GM21528 (cell line): Measurements from ENCODE around the gene PRSS36.
A peak's percentile ranks its signal among the peaks of the same experiment; 100 is the strongest.
"Not testable (repeated sequence)": the region's sequence is repeated elsewhere in the genome, so short reads cannot be mapped to it uniquely, and the experiment has no call there.

ENCODE experiments used
- ATAC-seq: cut with Tn5 transposase; IDR thresholded peaks from one replicate; pipeline ENCODE4 v1.9.1; 2021; ENCODE audit warnings: mild to moderate bottlenecking, moderate library complexity; ENCODE audit not compliant: unreplicated experiment, low FRiP score

PRSS36 gene

DNA sequence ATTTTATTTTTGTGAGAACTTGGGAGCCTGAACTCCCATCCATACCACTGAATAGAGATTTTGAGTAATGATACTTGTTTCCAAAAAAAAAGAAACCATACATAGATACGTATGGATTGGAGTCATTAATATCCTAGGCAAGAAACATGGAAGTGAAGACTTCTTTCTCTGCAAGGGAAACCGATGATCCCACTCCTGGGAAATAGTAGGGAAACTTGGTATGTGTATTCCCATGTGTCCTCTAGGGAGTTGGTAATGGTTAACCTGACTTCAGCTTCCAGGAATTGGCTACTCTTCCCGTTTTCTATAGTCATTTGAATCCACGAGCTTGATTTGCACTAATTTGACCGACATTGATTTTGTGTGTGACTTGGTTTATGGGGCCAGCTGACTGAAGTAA is 35.5 kb upstream of the PRSS36 start:
- ATAC-seq, result no peak

DNA sequence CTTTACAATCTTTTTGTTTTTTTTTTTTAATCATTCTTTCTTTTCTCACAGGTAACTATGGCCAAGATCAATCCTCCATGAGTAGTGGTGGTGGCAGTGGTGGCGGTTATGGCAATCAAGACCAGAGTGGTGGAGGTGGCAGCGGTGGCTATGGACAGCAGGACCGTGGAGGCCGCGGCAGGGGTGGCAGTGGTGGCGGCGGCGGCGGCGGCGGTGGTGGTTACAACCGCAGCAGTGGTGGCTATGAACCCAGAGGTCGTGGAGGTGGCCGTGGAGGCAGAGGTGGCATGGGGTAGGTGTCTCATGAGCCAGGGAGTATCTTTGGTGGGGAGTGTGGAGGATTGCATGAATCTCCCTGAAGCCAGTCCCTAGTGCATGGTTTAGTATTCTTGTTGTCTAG is 35.0 kb upstream of the PRSS36 start:
- ATAC-seq, result no peak

DNA sequence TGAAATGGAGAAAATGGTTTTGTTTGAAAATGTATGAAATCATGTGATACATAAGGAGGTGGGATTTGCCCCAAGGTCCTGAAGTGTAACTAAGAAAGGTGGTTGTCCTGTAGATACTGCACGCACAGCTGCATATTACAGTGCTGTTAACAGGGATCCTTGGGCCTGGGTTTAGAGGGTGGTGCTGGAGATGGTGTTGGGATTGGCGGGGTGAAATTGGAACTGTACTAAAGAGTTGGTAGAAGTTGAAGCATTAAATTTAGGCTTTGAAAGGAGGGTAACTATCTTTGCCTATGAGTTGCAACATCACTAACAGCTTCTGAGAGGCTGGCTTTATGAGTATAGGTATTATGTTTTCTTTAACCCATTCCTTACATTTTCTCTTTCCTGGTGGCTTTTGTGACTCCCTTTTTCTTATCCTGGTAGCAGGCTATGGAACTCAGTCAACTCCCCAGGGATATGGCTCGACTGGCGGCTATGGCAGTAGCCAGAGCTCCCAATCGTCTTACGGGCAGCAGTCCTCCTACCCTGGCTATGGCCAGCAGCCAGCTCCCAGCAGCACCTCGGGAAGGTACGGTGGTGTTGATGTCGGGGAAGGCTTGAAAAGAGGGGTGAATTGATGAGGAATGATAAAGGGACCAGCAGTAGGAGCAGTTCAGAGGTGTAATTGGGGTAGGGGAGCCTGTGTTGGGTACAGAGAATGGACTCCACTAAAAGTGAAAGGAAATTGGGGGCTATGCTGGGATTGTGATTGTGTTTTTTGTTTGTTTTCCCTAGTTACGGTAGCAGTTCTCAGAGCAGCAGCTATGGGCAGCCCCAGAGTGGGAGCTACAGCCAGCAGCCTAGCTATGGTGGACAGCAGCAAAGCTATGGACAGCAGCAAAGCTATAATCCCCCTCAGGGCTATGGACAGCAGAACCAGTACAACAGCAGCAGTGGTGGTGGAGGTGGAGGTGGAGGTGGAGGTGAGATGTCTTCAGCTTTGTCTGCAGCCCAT is 33.9 kb upstream of the PRSS36 start:
- ATAC-seq, result no peak

DNA sequence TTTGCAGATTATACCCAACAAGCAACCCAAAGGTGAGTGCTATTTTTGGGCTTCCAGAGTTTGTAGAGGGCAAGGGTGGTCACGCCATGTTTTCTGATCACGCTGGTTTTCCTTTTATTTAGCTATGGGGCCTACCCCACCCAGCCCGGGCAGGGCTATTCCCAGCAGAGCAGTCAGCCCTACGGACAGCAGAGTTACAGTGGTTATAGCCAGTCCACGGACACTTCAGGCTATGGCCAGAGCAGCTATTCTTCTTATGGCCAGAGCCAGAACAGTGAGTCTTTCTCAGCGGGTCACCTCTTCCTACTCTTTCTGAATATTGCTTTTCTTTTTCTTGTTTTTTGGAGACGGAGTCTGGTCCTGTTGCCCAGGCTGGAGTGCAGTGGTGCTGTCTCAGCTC is 32.5 kb upstream of the PRSS36 start:
- ATAC-seq, result no peak

DNA sequence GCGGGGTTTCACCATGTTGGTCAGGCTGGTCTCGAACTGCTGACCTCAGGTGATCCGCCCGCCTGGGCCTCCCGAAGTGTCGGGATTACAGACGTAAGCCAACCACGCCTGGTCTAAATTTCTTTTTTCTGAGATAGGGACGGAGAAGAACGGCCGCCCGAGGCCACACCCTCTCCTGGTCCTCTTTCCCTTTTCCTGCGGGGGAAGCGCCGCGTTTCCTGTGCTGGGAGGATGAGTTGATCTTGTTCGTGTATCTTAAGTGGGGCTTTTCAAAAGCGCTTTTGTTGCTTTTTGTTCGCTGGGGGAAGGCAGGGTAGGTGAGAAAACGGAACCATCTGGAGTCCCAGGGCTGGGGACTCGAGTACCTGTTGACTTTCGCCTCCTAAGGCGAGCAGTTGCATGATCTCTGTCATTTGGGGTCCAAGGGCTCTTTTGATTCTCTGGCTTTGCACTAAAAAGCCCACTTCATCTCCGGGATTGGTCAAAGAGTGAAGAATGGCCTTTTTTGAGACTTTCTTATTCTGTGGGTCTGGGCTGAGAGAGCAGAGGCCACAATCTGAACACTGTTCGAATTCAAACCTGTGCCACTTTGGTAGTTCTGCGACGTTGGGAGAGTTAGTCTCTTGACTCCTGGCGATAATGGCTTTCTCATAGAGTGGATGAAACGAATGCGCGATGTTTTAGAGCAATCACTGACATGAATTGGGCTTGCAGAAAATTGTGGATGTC is 31.4 kb upstream of the PRSS36 start:
- ATAC-seq, result no peak

DNA sequence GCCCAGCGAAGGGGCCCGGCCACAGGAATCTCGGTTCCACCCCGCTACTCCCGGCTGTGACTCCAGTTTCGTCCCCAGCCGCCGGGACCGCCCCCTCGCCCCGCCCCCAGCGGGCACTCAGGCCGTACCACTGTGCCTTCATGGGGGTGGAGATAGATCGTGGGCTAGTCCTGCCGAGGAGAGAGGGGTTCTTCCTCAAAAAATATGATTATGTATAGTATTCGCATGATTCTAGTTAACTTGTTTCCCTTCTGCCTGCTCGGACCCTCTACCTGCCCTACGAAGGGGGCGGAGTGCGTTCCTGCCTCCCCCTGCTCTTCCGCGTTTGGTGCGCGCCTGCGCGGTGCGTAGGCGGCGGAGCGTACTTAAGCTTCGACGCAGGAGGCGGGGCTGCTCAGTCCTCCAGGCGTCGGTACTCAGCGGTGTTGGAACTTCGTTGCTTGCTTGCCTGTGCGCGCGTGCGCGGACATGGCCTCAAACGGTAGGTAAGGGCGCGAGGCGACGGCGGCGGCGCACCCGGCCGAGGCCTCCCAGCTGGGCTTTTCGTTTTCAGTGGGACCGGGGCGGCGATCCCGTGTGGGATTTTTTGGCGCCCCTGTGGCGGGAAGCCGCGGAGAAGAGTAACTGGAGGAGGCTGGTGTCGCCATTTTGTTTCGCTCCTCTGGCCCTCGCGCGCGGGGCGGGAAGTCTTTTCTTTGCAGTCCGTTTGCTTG is 30.0 kb upstream of the PRSS36 start, which contains the start of gene FUS:
Gene FUS, plus strand, starts transcription at position 393 of the 713 bp plus-strand sequence. Its CDS starts 76 bp downstream, at position 469.
- ATAC-seq, result peak; percentile 58

DNA sequence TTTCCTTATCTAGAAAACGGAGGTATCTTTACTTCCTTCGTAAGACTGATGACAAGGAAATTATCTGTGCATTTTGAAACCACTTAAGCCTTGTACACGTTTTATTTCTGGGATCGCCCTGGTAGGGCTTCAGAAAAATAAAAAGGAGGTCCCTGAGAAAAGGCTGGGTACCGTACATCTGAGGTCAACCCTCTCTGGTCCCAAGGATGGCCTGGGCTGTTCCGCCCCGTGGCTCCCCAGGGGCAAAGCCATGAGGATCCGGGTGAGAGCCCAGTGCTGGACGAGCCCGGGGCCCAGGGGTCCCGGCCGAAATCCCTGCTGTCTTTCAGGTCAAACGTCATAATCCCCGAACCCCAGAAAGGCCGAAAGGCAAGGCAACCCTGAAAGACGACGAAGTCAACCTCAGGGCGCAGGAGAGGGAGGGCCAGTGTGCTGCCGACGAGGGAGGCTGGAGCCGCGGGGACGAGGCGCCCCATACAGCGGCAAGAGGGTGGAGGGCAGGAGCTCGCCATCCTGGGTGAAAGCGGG is 29.4 kb upstream of the PRSS36 start:
- ATAC-seq, result peak; percentile 3

DNA sequence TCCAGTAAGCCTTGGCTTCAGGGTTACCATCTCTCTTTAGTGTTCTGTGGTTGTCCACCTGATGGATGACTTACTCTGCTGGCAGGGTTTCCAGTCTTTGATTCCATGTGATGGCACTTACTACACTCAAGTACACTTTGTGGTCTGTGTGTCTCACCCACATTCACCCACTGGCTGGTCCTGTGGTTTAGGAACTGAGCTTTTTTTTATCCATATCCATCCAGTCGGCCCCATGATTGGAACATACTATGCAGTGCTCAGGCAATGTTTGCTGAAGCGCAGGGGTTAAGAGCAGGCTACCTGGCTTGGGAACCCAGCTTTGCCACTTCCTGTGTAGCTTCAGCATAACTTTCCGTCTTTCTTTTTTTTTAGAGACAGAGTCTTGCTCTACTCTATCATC is 27.3 kb upstream of the PRSS36 start:
- ATAC-seq, result no peak

DNA sequence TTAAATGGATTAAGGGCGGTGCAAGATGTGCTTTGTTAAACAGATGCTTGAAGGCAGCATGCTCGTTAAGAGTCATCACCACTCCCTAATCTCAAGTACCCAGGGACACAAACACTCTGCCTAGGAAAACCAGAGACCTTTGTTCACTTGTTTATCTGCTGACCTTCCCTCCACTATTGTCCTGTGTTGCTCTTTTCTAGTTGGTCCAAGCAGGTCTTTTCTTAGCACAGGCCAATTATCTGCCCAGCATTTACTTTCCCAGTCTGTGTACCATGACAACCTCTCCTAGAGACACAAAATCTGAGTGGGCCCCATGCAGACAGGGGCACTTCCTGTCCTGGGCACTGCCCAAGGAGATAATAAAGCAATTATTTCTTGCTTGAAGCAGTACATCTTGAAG is 20.2 kb upstream of the PRSS36 start:
- not testable (repeated sequence) for ATAC-seq

DNA sequence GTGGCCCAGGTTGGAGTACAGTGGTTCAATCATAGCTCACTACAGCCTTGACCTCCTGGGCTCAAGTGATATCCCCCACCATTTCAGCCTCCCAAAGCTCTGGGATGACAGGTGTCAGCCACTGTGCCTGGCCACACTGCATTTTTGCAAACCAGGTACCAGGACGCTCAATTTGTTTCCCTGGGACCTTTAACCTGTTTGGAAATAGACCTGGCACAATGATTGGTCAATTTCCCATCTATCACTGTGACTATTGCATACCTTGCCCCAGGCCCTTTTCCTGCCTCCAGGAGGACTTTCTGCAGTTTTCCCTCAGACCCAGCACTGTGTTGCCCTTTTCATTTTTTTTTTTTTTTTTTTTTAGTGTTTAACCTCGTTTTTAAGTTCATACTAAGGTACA is 19.0 kb upstream of the PRSS36 start:
- no peak for ATAC-seq

DNA sequence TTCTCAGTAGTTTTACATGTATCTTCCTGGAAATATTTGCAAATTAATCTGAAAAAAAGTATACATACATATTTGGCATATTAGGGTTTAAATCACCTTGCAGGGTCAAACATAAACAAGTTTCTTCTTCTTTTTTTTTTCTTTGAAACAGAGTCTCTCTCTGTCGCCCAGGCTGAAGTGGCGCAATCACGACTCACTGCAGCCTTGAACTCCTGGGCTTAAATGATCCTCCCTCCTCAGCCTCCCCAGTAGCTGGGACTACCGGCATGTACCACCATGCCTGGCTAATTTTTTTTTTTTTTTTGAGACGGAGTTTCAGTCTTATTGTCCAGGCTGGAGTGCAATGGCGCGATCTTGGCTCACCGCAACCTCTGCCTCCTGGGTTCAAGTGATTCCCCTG is 17.4 kb upstream of the PRSS36 start:
- no peak for ATAC-seq

DNA sequence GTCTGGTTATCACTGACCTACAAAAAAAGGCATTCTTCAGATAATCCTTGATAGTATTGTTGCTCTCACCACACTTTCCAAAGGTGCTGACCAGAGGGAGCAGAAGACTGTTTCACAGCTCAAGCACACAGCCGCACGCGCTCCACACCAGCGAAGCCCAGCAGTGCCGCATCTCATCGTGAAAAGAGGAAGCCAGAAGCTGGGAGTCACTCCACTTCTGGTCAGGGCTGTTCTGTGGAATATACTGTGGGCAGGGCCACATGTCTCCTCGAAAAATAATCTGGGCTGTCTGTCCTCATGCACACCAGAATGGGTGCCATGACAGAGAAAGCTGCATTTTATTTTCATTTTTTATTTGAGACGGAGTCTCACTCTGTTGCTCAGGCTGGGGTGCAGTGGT is 7.3 kb upstream of the PRSS36 start:
- no peak for ATAC-seq

DNA sequence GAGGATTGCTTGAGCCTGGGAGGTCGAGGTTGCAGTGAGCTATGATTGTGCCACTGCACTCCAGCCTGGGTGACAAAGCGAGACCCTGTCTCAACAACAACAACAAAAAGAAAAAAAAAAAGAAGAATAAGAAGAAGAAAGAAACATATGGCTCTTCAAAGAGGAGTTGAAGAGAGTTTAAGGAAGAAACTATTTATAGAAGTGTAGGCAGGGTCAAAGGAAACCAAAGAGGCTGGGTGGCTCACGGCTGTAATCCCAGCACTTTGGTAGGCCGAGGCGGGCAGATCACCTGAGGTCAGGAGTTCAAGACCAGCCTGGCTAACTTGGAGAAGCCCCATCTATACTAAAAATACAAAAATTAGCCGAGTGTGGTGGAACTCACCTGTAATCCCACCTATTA is 1.1 kb upstream of the PRSS36 start:
- ATAC-seq, result not testable (repeated sequence)

DNA sequence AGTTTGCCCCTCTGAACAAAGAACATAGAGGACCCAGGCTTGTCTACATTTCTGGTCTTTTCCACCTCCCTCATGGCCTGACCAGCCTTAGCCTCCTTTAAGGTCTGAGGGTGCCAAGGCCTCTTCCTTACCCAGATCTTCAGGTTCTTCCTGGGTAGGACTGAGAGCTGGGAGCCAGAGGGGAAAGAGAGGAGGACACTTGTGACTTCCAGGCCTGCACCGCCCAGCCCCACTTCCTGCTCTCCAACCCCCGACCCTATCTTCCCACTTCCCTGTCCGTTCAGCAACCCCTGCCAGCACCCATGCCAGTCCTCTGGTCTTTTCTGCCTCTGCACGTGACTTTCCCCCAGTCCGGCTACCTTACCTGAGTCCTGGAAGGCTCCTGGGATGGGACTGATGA is 534 bp downstream of the PRSS36 start:
- no peak for ATAC-seq

DNA sequence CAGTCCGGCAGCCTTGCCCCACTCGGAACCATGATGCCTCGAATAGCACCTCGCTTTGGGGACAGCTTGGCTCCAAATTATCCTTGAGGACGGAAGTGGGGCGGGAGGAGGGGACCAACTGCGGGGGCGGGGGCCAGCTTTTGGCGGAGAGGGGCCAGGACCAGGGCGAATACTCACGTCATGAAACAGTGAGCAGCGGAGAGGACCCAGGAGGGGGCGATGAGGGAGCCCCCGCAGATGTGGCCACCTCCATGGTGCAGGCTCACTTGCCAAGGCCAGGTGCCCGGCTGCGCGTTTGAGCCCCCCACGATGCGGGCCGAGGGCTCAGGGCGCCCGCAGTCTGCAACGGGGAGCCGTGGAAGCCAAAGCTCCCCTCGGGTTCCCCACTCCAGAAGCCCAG is 970 bp downstream of the PRSS36 start:
- no peak for ATAC-seq

DNA sequence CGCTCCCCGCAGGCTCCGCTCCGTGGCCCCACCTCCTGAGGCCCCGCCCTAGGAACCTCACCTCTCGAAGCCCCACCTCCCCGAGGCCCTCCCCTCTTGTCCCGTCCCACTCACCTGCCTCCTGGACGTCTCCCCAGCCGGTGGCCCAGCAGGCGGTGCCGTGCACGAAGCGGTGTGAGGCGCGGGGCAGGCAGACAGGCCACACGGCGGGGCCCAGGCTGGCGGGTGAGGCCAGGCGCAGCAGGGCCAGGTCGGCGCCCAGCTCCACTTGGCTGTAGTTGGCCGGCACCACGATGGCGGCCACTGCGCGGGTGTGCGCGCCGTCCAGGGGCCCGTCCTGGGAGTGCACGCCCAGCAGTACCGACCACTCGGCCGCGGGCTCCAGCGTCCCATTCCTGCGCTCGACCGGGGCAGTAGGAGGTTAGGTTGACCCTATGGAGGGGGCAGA is 1.6 kb downstream of the PRSS36 start:
- ATAC-seq, result no peak

DNA sequence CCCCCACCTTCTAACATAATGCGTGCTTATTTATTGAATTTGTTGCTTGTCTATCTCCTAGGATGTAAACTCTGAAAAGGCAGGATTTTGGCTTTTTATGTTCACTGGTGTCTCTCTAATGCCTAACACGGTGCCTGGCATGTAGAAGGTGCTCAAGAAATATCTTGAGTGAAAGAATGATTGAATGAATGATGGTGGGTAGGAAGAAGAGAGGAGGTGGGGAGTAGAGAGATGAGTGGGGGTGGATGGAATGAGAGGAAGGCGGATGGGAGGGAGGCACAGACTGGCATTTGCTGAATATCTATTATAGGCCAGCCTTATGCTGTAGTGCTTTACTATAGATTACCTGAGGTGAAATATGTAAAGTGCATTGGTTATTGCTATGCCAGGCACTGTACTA is 2.3 kb downstream of the PRSS36 start:
- no peak for ATAC-seq

DNA sequence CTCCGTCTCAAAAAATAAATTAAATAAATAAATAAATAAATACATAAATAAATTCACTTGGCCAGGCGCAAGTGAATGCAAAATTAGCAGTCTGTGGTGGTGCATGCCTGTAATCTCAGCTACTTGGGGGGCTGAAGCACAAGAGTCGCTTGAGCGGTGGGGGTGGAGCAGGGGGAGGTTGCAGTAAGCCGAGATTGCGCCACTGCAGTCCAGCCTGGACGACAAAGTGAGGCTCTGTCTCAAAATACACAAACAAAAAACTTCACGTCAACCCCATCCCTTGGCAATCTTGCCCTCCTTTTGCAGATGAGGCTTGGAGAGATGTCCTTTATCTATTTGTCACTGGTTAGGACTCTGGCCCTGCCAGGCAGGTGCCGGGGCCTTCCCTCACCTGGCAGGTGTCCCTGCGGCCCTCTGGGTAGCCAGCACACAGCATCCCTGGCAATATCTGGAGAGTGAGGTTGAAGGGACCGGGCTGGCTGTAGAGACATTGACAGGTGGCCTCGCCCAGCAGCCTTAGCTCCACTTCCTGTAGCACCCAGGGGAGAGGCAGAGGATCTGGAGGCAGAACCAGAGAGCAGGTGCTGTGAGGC is 4.4 kb downstream of the PRSS36 start:
- no peak for ATAC-seq

DNA sequence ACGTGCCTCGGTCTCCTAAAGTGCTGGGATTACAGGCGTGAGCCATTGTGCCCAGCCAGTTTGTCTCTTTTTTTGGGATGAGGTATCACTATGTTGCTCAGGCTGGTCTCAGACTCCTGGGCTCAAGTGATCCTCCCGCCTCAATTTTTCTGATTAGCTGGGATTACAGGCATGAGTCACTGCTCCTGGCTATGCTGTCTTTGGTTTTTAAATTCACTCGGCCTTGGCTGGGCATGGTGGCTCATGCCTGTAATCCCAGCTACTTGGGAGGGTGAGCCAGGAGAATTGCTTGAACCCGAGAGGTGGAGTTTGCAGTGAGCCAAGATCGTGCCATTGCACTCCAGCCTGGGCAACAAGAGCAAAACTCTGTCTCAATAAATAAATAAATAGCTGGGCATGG is 5.4 kb downstream of the PRSS36 start:
- not testable (repeated sequence) for ATAC-seq

DNA sequence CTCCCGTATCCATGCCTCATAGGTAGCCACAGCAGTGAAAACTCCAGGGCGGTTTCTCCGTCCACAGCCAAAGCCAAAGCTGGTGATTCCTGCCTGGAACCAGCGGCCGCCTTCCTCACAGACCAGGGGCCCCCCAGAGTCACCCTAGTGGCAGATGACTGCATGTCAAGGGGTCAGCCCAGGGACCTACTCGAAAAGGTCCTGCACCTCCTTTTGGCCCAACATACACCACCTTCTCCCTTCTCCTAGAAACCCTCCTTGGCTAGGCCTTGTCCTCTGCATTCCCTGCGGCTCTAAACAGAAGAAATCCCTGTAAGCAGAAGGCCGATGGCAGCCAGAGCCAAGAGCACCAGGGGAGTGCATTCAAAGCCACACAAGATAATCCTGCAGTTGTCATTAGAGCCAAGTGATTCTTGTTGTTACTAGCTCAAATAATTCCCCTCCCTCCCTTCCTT is 6.1 kb downstream of the PRSS36 start:
- ATAC-seq, result no peak
